Measurements from ENCODE around the gene NPL.

GRCh38 chr1:182807907-182808306 lies 18.3 kb downstream of the NPL start:
- no peak for TF ChIP-seq ELF4 (IDR thresholded peaks at IDR 0.05)
- no peak for TF ChIP-seq PKNOX1 (IDR thresholded peaks at IDR 0.05)
- no peak for TF ChIP-seq CTBP1 (IDR thresholded peaks at IDR 0.05; ENCODE audit: borderline replicate concordance)
- no peak for TF ChIP-seq SP1 (IDR thresholded peaks at IDR 0.05)
- no peak for TF ChIP-seq LEF1 (IDR thresholded peaks at IDR 0.05; ENCODE audit: borderline replicate concordance)
- no peak for TF ChIP-seq FOXM1 (IDR thresholded peaks at IDR 0.05; ENCODE audit: borderline replicate concordance)
- no peak for TF ChIP-seq BHLHE40 (IDR thresholded peaks at IDR 0.05; ENCODE audit: borderline replicate concordance)
- no peak for TF ChIP-seq ZNF384 (IDR thresholded peaks at IDR 0.05)
